BLaER1 (cell line): ENCODE results near the gene NTN5.

Experiments used
- H3K27ac ChIP-seq: shearing (Covaris generic); formaldehyde crosslinking; 2 replicates; pipeline ENCODE4 v1.8.1; 2022
- H3K27me3 ChIP-seq: shearing (Covaris generic); formaldehyde crosslinking; 2 replicates; pipeline ENCODE4 v1.8.1; 2022
- H3K36me3 ChIP-seq: shearing (Covaris generic); formaldehyde crosslinking; 2 replicates; pipeline ENCODE4 v1.8.1; 2022
- H3K4me1 ChIP-seq: shearing (Covaris generic); formaldehyde crosslinking; 2 replicates; pipeline ENCODE4 v1.8.1; 2022
- H3K4me2 ChIP-seq: shearing (Covaris generic); formaldehyde crosslinking; 2 replicates; pipeline ENCODE4 v1.8.1; 2022
- H3K4me3 ChIP-seq: shearing (Covaris generic); formaldehyde crosslinking; 2 replicates; pipeline ENCODE4 v1.8.1; 2022
- H3K9ac ChIP-seq: shearing (Covaris generic); formaldehyde crosslinking; 2 replicates; pipeline ENCODE4 v1.8.1; 2022
- H3K9me3 ChIP-seq: shearing (Covaris generic); formaldehyde crosslinking; 2 replicates; pipeline ENCODE4 v1.8.1; 2022
- H4K20me1 ChIP-seq: shearing (Covaris generic); formaldehyde crosslinking; 2 replicates; pipeline ENCODE4 v1.8.1; 2022
- Cebpa-rat ChIP-seq: shearing (Covaris generic); IDR thresholded peaks from 2 replicates; pipeline ENCODE4 v1.8.1; 2022

NTN5 gene

DNA sequence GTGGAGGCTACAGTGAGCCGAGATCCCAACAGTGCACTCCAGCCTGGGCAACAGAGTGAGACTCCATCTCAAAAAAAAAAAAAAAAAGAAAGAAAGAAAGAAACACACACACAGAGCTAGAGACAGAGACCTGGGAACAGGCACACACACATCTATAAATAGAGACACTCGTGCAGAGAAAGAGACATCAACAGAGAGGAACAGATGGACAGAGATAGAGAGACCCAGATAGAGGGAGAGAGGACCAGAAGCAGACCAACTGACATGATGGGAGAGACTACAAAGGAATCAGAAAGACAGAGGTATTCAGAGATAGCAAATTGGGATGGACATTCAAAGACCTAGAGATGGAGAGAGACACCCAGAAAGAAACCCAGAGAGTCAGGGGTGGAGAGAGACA lies 24.7 kb downstream of the NTN5 start:
- H3K27ac ChIP-seq: peak overlapping the region; percentile 92
- H4K20me1 ChIP-seq: no peaks in the 10 kb centered on the region
- no peaks in the 10 kb centered on the region for H3K36me3 ChIP-seq
- no peak overlapping the region for H3K4me3 ChIP-seq
- peak overlapping the region; percentile 81; the same call in 1 of the 2 replicates for H3K9ac ChIP-seq
- H3K4me1 ChIP-seq: peaks cover 86% of the 10 kb centered on the region
- H3K4me2 ChIP-seq: peak overlapping the region; percentile 71
- H3K9me3 ChIP-seq: no peaks in the 10 kb centered on the region
- TF ChIP-seq Cebpa-rat: no peak
- H3K27me3 ChIP-seq: no peaks in the 10 kb centered on the region

DNA sequence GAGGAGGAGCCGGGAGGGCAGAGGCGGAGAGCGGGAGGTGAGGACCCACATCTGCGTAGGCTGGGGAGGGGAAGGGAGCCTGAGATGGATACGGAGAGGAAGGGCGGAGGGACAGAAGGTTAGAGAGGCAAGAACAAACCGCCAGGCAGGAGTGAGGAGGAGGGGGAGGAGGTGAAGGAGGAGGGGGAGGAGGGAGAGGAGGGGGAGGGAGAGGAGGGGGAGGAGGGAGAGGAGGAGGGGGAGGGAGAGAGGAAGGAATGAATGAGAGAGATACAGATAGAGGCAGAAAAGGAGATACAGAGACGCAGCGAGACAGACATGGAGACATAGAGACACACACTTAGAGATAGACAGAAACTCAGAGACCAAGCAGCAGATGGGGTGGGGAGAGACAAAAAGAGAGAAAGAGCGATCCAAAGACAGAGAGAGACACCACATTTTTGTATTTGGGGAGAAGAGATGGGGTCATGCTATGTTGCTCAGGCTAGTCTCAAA lies 26.0 kb downstream of the NTN5 start:
- H3K4me1 ChIP-seq: peaks cover 78% of the 10 kb centered on the region
- peak overlapping the region; percentile 81; the same call in 1 of the 2 replicates for H3K9ac ChIP-seq
- TF ChIP-seq Cebpa-rat: no peak
- no peaks in the 10 kb centered on the region for H3K9me3 ChIP-seq
- H3K36me3 ChIP-seq: no peaks in the 10 kb centered on the region
- H3K4me3 ChIP-seq: peak overlapping the region; percentile 67
- peak overlapping the region; percentile 99 for H3K4me2 ChIP-seq
- peak overlapping the region; percentile 92 for H3K27ac ChIP-seq
- no peaks in the 10 kb centered on the region for H3K27me3 ChIP-seq
- H4K20me1 ChIP-seq: no peaks in the 10 kb centered on the region

DNA sequence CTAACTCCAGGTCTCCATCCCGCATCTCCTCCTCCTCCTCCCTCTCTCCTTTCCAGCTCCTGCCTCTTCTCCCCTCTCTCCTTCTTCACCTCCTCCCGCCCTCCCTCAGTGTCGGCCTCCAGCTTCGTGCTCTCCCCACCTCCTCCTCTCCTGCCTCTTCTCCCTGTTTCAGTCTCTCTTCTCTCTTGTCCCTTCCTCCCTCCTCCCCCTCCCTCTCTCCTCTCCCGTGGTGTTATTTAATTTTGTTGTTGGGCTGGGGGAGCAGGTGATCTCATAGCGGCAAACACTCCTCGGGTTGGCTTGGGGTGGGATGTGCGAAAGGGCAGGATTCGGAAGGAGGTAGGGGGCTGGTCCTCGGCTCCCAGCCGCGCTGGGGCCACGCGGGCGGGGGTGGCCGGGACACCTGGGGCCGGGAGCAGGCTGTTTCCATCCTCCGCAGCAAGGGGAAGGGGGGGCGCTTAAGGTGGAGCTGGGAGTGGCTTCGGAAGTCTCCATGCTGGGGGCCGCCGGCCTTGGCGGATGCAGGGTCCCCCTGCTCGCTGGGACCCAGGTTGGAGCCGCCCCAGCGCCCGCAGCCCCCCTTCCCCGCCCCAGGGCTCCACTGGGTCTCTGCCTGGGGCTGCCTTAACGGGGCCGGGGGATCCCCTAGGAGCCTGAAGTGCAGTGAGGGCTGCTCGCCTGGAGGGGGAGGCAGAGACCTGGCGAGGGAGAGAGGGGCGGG lies 26.7 kb downstream of the NTN5 start, which contains the start of gene CA11:
CA11 (minus strand) TSS at position 187 of the 721 bp plus-strand sequence. CDS start 555 bp downstream, outside the sequence.
- H3K4me1 ChIP-seq: peaks cover 72% of the 10 kb centered on the region
- H3K27me3 ChIP-seq: no peaks in the 10 kb centered on the region

DNA sequence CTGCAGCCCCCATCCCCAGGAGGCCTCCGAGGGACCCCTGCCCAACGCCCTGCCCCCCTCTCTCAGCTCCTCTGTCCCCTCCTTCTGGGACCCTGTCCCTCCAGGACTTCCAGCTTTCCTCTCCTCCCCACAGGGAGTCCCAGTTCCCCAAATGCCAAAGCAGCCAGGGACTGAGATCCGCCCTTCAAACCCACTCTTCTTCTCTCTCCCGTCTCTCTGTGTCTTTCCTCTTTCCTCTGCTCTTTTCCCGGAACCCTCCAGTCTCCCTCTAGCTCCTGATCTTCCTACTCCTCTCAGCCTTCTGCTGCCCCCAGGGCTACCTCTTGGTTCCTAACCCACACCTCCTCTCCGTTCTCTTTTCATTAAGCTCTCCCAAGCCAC lies 27.2 kb downstream of the NTN5 start:
- no peaks in the 10 kb centered on the region for H3K27me3 ChIP-seq
- no peaks in the 10 kb centered on the region for H3K36me3 ChIP-seq
- no peaks in the 10 kb centered on the region for H4K20me1 ChIP-seq
- TF ChIP-seq Cebpa-rat: no peak
- peak overlapping the region; percentile 67 for H3K4me3 ChIP-seq
- H3K9me3 ChIP-seq: no peaks in the 10 kb centered on the region
- H3K27ac ChIP-seq: peak overlapping the region; percentile 89
- peaks cover 66% of the 10 kb centered on the region for H3K4me1 ChIP-seq
- H3K9ac ChIP-seq: peak overlapping the region; percentile 81
- H3K4me2 ChIP-seq: peak overlapping the region; percentile 99

More for the DNA sequence above, 26.7 kb downstream of the NTN5 start, which contains the start of gene CA11:
- Histone ChIP-seq H3K27ac (peak within 1 kb of the TSS; percentile 92), H3K4me2 (peak within 1 kb of the TSS; percentile 99), H3K4me3 (peak within 1 kb of the TSS; percentile 67), H3K9ac (peak within 1 kb of the TSS; percentile 81), H3K36me3 (no peaks in the 10 kb centered on the region), H4K20me1 (no peaks in the 10 kb centered on the region), H3K9me3 (no peaks in the 10 kb centered on the region)
- no peak for TF ChIP-seq Cebpa-rat

DNA sequence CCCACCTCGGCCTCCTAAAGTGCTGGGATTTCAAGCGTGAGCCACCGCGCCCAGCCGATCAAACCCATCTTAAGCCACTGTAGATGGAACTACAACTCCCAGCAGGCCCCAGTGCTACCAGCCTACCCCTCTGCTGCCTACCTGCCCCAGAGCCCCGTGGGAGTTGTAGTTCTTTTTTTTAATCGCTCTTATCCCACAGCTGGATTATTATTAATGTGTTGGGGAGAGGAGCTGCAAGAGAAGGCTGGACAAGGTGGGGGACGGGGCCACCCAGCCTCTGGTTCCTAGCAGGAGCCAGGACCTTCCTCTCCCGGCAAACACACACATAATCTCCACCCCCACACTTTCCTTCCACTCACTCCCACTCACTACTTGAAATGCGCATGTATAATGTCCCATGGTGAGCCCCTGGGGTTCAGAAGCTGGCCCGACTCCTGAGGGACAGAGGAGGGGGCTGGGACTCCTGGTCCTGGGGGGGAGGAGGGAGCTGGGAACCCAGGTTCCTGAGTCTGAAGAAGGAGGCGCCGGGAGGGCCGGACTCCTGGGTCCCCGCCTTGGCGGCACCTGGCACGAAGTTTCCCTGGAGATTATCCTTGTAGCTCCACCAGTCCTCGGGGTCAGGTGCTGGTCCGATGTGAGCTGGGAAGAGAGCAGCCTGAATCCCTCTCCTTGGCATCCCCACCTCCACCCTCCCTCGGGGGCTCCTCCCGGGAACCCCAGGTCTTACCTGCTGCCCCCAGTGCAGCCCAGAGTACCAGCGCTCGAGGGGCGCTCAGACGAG lies 27.8 kb downstream of the NTN5 start:
- no peaks in the 10 kb centered on the region for H3K9me3 ChIP-seq
- H3K9ac ChIP-seq: peak overlapping the region; percentile 81
- H3K27ac ChIP-seq: peak overlapping the region; percentile 89
- H3K27me3 ChIP-seq: no peaks in the 10 kb centered on the region
- peaks cover 61% of the 10 kb centered on the region for H3K4me1 ChIP-seq
- H3K4me2 ChIP-seq: peak overlapping the region; percentile 99
- no peak for TF ChIP-seq Cebpa-rat
- no peaks in the 10 kb centered on the region for H3K36me3 ChIP-seq
- peak overlapping the region; percentile 67 for H3K4me3 ChIP-seq
- no peaks in the 10 kb centered on the region for H4K20me1 ChIP-seq

DNA sequence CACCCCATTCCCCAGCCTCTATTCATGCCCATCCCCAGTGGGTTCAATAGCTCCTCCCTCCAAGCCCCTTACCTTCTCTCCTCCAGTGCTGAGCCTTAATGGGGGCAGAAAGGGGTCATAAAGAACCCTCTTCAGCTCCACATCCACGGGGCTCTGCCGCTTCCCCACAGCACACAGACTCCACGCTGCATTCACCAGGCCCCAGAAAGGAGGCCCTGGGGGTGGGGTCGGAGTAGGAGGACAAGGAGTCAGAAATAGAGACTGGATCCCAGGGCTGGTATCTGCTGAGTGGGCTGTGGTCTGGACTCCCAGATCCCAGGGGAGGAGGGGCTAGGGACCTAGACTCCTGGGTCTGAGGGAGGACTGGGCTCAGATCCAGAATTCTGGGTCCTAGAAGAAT lies 28.5 kb downstream of the NTN5 start:
- Histone ChIP-seq H3K9me3 (no peaks in the 10 kb centered on the region), H3K9ac (no peak overlapping the region), H3K4me2 (peak overlapping the region; percentile 99), H3K36me3 (no peaks in the 10 kb centered on the region), H3K27me3 (no peaks in the 10 kb centered on the region), H3K4me3 (peak overlapping the region; percentile 67; the same call in 1 of the 2 replicates), H3K27ac (no peak overlapping the region), H3K4me1 (peaks cover 57% of the 10 kb centered on the region), H4K20me1 (no peaks in the 10 kb centered on the region)
- no peak for TF ChIP-seq Cebpa-rat

DNA sequence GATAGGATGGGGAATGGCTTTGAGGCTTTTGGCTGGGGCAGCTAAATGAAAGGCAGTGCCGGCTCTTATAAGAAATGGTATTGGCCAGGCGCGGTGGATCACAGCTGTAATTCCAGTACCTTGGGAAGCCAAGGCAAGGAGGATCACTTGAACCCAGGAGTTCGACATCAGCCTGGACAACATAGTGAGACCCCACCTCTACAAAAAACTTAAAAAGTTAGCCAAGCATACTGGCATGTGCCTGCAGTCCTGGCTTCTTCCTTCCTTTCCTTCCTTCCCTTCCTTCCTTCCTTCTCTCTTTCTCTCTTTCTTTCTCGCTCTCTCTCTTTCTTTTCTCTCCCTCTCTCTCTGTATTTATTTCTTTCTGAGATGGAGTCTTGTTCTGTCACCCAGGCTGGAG lies 30.0 kb downstream of the NTN5 start:
- Histone ChIP-seq H3K27me3 (no peaks in the 10 kb centered on the region), H3K9me3 (no peaks in the 10 kb centered on the region), H3K36me3 (no peaks in the 10 kb centered on the region), H3K9ac (no peak overlapping the region), H3K4me2 (no peak overlapping the region), H3K4me3 (no peak overlapping the region), H3K4me1 (peaks cover 53% of the 10 kb centered on the region), H3K27ac (no peak overlapping the region), H4K20me1 (no peaks in the 10 kb centered on the region)
- TF ChIP-seq Cebpa-rat: no peak

DNA sequence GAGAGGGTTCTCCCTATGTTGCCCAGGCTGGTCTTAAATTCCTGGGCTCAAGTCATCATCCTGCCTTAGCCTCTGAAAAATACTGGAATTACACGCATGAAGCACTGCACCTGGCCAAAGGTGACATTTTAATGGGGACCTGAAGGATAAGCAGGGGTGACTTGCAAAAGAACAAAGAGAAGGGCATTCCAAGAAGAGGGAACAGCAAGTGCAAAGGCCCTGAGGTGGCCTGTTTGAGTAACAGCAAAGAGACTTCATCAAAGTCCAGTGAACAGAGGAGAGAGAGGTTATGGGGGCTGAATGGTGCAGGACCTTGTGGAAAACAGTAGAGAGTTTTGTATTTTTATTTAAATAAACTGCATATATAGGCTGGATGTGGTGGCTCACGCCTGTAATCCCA lies 31.0 kb downstream of the NTN5 start:
- no peaks in the 10 kb centered on the region for H3K9me3 ChIP-seq
- no peak for TF ChIP-seq Cebpa-rat
- no peaks in the 10 kb centered on the region for H3K36me3 ChIP-seq
- H3K4me3 ChIP-seq: no peak overlapping the region
- no peak overlapping the region for H3K9ac ChIP-seq
- peaks cover 43% of the 10 kb centered on the region for H3K4me1 ChIP-seq
- H3K27me3 ChIP-seq: no peaks in the 10 kb centered on the region
- H4K20me1 ChIP-seq: peaks cover 1% of the 10 kb centered on the region; the same call in 1 of the 2 replicates
- H3K27ac ChIP-seq: no peak overlapping the region
- H3K4me2 ChIP-seq: no peak overlapping the region

DNA sequence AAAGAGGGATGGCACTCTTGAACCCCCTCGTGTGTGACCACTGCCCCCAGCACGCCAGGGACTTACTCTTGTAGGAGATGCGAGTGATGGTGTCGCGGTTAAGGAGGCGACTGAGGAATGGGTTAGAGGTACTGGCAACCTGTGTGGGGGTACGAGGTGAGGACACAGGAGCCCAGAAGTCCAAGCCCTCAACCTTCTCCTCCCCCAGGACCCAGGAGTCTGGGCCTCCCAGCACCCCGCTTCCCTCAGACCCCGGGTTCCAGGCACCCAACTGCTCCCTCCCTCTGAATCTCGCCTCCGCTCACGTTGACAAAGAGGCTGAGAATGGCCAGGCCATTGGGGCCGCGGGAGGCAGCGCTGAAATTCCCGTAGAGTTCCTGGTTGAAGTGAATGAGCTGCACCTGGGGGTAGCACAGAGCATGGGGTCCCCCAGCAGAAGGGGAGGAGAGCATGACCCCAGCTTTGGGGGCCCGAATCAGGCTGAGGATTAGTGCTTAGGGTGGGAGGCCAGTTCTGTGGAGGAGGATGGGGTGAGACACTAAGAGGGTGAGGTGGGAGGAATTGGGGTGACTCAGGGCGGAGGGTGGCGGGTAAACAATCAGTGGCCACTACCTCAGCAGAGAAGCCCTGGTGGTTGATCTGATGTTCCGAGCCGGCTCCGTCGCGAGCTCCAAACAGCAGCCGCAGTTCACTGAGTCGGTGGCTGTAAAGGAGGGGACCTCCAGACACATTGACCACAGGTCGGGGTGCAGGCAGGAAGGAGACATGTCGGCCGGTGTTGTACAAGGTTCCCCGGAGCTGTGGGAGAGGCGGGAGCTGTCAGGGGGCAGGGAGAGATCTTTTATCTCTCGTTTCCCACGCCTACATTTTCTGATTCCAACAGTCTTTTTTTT lies 33.1 kb downstream of the NTN5 start:
- no peaks in the 10 kb centered on the region for H3K27me3 ChIP-seq
- peaks cover 7% of the 10 kb centered on the region; the same call in 1 of the 2 replicates for H4K20me1 ChIP-seq
- H3K9me3 ChIP-seq: no peaks in the 10 kb centered on the region
- no peaks in the 10 kb centered on the region for H3K36me3 ChIP-seq
- no peak overlapping the region for H3K4me2 ChIP-seq
- H3K4me1 ChIP-seq: peaks cover 35% of the 10 kb centered on the region
- H3K4me3 ChIP-seq: no peak overlapping the region
- no peak for TF ChIP-seq Cebpa-rat
- no peak overlapping the region for H3K9ac ChIP-seq
- H3K27ac ChIP-seq: no peak overlapping the region
